Cardiac fibroblast (primary cell): ENCODE data around the gene ESAM.

Experiments
- DNase-seq, 2 donors: peaks; one replicate each; pipeline versions ENCODE4 v3.0.0 to v3.0.0-alpha.2; 2010; ENCODE audit warnings: low read depth in 2 of 2
- H3K4me3 ChIP-seq, 2 donors: replicated peaks in 1 of 2; 1 replicate in 1 of 2; 2 replicates in 1 of 2; pipeline ENCODE4 v1.5.1; 2011; ENCODE audit warnings: low read depth in 2 of 2, low read length in 2 of 2, mild to moderate bottlenecking in 2 of 2, moderate library complexity in 1 of 2
- CTCF ChIP-seq: IDR thresholded peaks from one replicate; pipeline ENCODE4 v1.5.1; 2011; ENCODE audit warnings: low read depth, mild to moderate bottlenecking, low read length, inconsistent platforms

Gene ESAM

GRCh38 chr11:124762105-124762623 lies at the start of gene ESAM:
Gene ESAM, minus strand, starts transcription at chr11:124762290. Its CDS starts 136 bp downstream, at chr11:124762154.
- DNase-seq: no peak
- H3K4me3 ChIP-seq: peak within 1 kb of the TSS; percentile 46 to 51
- TF ChIP-seq CTCF: no peak

- DNase-seq: no peak
- no peak overlapping the region for H3K4me3 ChIP-seq
- TF ChIP-seq CTCF: no peak
Observed at GRCh38 chr11:124811399-124812125, 49.5 kb upstream of the ESAM start.

GRCh38 chr11:124807660-124808270 lies 45.7 kb upstream of the ESAM start:
- H3K4me3 ChIP-seq: no peak overlapping the region
- no peak for DNase-seq
- TF ChIP-seq CTCF: no peak

- no peak overlapping the region for H3K4me3 ChIP-seq
- TF ChIP-seq CTCF: no peak
- DNase-seq: no peak
Observed at GRCh38 chr11:124807201-124807600, 45.1 kb upstream of the ESAM start.

GRCh38 chr11:124804884-124805283 lies 42.8 kb upstream of the ESAM start:
- H3K4me3 ChIP-seq: no peak overlapping the region
- no peak for DNase-seq
- TF ChIP-seq CTCF: no peak

GRCh38 chr11:124801636-124802312 lies 39.7 kb upstream of the ESAM start:
- DNase-seq: peak; percentile 26 to 33
- no peak for TF ChIP-seq CTCF

More at GRCh38 chr11:124801636-124802312, 39.7 kb upstream of the ESAM start:
- no peak overlapping the region for H3K4me3 ChIP-seq
